Astrocyte (in vitro differentiated cells and primary cell): ENCODE data around the gene PLXNB1. TPM values are rescaled to one million over a fixed set of nuclear protein-coding genes. Genes with fewer than 3 reads are reported as not detected.

Experiments
- DNase-seq: peaks from one replicate; pipeline ENCODE4 v3.0.0-alpha.2; 2010; ENCODE audit warnings: low read depth
- FAIRE-seq: peaks from 2 replicates; lab custom pipeline; 2011; peaks lifted over from hg19 to GRCh38; lab: Jason Lieb, UNC
- H2AFZ ChIP-seq: 2 replicates; pipeline ENCODE4 v1.6.0; 2012; ENCODE audit warnings: low read depth, low read length, inconsistent platforms
- H3K27ac ChIP-seq: 2 replicates; pipeline ENCODE4 v1.5.1; 2011; ENCODE audit warnings: low read depth, low read length, inconsistent platforms
- H3K27me3 ChIP-seq: 2 replicates; pipeline ENCODE4 v1.6.0; 2011; ENCODE audit warnings: low read length, inconsistent platforms; ENCODE audit not compliant: insufficient read depth
- H3K36me3 ChIP-seq: 2 replicates; pipeline ENCODE4 v1.5.1; 2011; ENCODE audit warnings: low read length, inconsistent platforms; ENCODE audit not compliant: insufficient read depth
- H3K4me1 ChIP-seq: 2 replicates; pipeline ENCODE4 v1.5.1; 2011; ENCODE audit warnings: low read length, inconsistent platforms; ENCODE audit not compliant: insufficient read depth
- H3K4me2 ChIP-seq: 2 replicates; pipeline ENCODE4 v1.6.0; 2012; ENCODE audit warnings: low read length, inconsistent platforms
- H3K4me3 ChIP-seq: 2 replicates; pipeline ENCODE4 v1.5.1; 2011; ENCODE audit warnings: low read depth, mild to moderate bottlenecking, low read length, inconsistent platforms; ENCODE audit not compliant: insufficient read depth
- H3K79me2 ChIP-seq: 2 replicates; pipeline ENCODE4 v1.6.0; 2012; ENCODE audit warnings: mild to moderate bottlenecking, low read length, inconsistent platforms; ENCODE audit not compliant: insufficient read depth
- H3K9ac ChIP-seq: 2 replicates; pipeline ENCODE4 v1.6.0; 2012; ENCODE audit warnings: mild to moderate bottlenecking, low read length, inconsistent platforms
- H3K9me3 ChIP-seq: 2 replicates; pipeline ENCODE4 v1.5.1; 2012; ENCODE audit warnings: low read depth, mild to moderate bottlenecking, low read length, inconsistent platforms; ENCODE audit not compliant: insufficient read depth
- H4K20me1 ChIP-seq: 2 replicates; pipeline ENCODE4 v1.6.0; 2012; ENCODE audit warnings: low read length, inconsistent platforms; ENCODE audit not compliant: insufficient read depth
- H3K27ac Mint-ChIP-seq: one replicate; pipeline ENCODE4 v1.8.0; 2021; ENCODE audit warnings: mild to moderate bottlenecking, mixed read lengths; ENCODE audit not compliant: unreplicated experiment
- H3K27me3 Mint-ChIP-seq: one replicate; pipeline ENCODE4 v1.8.0; 2021; ENCODE audit warnings: low read depth, mixed read lengths; ENCODE audit not compliant: unreplicated experiment
- H3K36me3 Mint-ChIP-seq: one replicate; pipeline ENCODE4 v1.8.0; 2021; ENCODE audit warnings: low read depth, mixed read lengths; ENCODE audit not compliant: unreplicated experiment
- H3K4me1 Mint-ChIP-seq: one replicate; pipeline ENCODE4 v1.8.0; 2021; ENCODE audit warnings: low read depth, mixed read lengths; ENCODE audit not compliant: unreplicated experiment
- H3K4me3 Mint-ChIP-seq: one replicate; pipeline ENCODE4 v1.8.0; 2021; ENCODE audit warnings: mild to moderate bottlenecking, moderate library complexity, mixed read lengths; ENCODE audit not compliant: unreplicated experiment
- H3K9me3 Mint-ChIP-seq: one replicate; pipeline ENCODE4 v1.8.0; 2021; ENCODE audit warnings: mild to moderate bottlenecking, mixed read lengths; ENCODE audit not compliant: unreplicated experiment
- EZH2 ChIP-seq: IDR thresholded peaks from 2 replicates; pipeline ENCODE4 v1.6.1; 2012; ENCODE audit warnings: mild to moderate bottlenecking, low read length, inconsistent platforms; ENCODE audit not compliant: insufficient read depth
- total RNA-seq: library from RNA; stranded (reverse); gene quantifications from 2 replicates; pipeline ENCODE4 v1.2.1, GENCODE V29; 2021
- TF ChIP-seq, protein P1 (sequence below): IDR thresholded peaks from 2 replicates; pipeline ENCODE4 v1.5.1; 2011; ENCODE audit warnings: low read depth, mild to moderate bottlenecking, inconsistent platforms, low read length, moderate library complexity; ENCODE audit not compliant: insufficient read depth

The PLXNB1 gene
- total RNA-seq, 1 donor from 2014 or later: 59.2 TPM

DNA sequence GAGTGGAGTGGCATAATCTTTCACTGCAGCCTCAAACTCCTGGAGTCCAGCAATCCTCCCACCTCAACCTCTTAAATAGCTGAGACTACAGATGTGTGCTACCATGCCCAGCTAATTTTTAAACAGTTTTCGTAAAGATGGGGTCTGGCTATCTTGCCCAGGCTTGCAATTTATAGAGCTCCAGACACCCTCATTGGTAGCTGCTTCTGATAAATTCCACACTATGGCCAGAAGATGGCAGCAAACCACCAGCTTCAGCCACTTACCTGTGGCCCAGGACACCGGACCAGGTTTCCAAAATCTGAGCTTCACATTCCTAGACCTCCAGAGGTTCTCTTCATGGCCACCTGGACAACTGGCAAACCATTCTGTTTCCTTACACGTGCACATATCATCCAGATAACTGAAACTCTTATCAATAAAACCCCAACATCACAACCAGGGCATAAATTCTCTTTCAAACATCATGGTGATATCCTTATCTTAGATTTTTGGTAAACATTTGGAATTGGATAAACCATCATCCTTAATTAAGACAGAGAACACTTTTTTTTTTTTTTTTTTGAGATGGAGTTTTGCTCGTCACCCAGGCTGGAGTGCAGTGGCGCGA lies 29.0 kb downstream of the PLXNB1 start:
- no peaks in the 10 kb centered on the region for H3K79me2 ChIP-seq
- H3K4me3 Mint-ChIP-seq: no peak overlapping the region
- no peaks in the 10 kb centered on the region for H3K9me3 Mint-ChIP-seq

DNA sequence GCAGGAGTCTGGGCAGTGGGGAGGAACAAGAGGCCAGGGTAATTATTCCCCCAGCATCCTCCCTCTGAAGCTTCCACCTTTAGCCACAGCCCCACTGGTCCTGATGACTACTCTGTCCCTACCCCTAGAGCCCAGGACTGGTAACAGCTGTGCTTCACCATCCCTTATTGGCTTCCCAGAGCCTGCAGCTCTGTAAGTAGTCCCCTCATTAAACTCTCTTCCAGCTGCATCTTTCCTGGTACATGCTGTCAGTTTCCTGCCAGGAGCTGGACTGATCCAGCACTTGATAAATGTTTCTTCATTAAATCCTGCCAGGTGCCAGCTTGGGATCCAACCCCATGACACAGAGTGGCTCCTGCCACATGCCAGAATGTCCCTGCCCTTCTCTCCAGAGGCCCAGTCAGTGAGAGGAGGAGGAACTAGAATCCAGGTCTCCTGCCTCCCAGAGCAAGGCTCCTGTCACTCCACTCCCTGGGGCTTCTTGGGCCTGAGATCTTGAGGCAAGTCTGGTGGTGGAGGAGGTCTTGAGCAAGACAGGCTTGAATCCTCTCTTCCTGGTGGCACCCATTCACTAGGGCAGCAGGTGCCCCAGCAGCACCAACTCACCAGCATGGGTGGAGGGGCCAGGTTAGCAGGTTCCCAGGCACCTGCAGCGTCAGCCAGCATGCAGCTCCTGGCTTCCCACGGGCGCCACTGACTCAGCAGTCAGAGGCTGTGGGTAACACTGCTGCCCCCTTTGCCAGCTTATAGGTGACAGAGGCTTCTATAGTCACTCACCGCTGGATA lies 30.3 kb downstream of the PLXNB1 start:
- H3K27ac Mint-ChIP-seq: no peak overlapping the region
- no peak overlapping the region for H3K27ac ChIP-seq

More for the DNA sequence above, 29.0 kb downstream of the PLXNB1 start:
- H3K27ac Mint-ChIP-seq: no peak overlapping the region
- Histone ChIP-seq H3K27me3 (peaks cover 2% of the 10 kb centered on the region), H3K4me2 (no peak overlapping the region), H3K27ac (no peak overlapping the region), H4K20me1 (no peaks in the 10 kb centered on the region), H3K9ac (no peak overlapping the region), H3K4me3 (no peak overlapping the region), H3K9me3 (no peaks in the 10 kb centered on the region), H3K36me3 (no peaks in the 10 kb centered on the region), H2AFZ (no peak overlapping the region), H3K4me1 (peaks cover 8% of the 10 kb centered on the region)
- H3K4me1 Mint-ChIP-seq: peaks cover 8% of the 10 kb centered on the region
- no peak for FAIRE-seq
- H3K36me3 Mint-ChIP-seq: peaks cover 16% of the 10 kb centered on the region
- peaks cover 3% of the 10 kb centered on the region for H3K27me3 Mint-ChIP-seq
- peak; percentile 24 for DNase-seq
- TF ChIP-seq EZH2: no peak
- TF ChIP-seq, protein P1, sequence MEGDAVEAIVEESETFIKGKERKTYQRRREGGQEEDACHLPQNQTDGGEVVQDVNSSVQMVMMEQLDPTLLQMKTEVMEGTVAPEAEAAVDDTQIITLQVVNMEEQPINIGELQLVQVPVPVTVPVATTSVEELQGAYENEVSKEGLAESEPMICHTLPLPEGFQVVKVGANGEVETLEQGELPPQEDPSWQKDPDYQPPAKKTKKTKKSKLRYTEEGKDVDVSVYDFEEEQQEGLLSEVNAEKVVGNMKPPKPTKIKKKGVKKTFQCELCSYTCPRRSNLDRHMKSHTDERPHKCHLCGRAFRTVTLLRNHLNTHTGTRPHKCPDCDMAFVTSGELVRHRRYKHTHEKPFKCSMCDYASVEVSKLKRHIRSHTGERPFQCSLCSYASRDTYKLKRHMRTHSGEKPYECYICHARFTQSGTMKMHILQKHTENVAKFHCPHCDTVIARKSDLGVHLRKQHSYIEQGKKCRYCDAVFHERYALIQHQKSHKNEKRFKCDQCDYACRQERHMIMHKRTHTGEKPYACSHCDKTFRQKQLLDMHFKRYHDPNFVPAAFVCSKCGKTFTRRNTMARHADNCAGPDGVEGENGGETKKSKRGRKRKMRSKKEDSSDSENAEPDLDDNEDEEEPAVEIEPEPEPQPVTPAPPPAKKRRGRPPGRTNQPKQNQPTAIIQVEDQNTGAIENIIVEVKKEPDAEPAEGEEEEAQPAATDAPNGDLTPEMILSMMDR: peak; percentile 70

More for the DNA sequence above, 30.3 kb downstream of the PLXNB1 start:
- FAIRE-seq: no peak
- peaks cover 10% of the 10 kb centered on the region for H3K36me3 Mint-ChIP-seq
- no peak overlapping the region for H3K4me3 ChIP-seq
- H3K9me3 ChIP-seq: no peaks in the 10 kb centered on the region
- H3K79me2 ChIP-seq: no peaks in the 10 kb centered on the region
- H3K9me3 Mint-ChIP-seq: no peaks in the 10 kb centered on the region
- H3K27me3 Mint-ChIP-seq: peaks cover 10% of the 10 kb centered on the region
- no peak overlapping the region for H3K4me2 ChIP-seq
- TF ChIP-seq, protein P1: no peak
- no peak for TF ChIP-seq EZH2
- H3K27me3 ChIP-seq: peaks cover 6% of the 10 kb centered on the region
- no peak overlapping the region for H3K9ac ChIP-seq
- no peaks in the 10 kb centered on the region for H4K20me1 ChIP-seq
- no peak overlapping the region for H3K4me3 Mint-ChIP-seq
- peaks cover 8% of the 10 kb centered on the region for H3K4me1 Mint-ChIP-seq
- H3K36me3 ChIP-seq: no peaks in the 10 kb centered on the region
- DNase-seq: no peak
- H3K4me1 ChIP-seq: peaks cover 8% of the 10 kb centered on the region
- H2AFZ ChIP-seq: no peak overlapping the region
